OCI-LY1 (cell line): ENCODE results near the gene CCBE1.

Experiments used
- EZH2 ChIP-seq: fragments of 200-600 bp; sonication (generic), shearing (Covaris generic); IDR thresholded peaks from 2 replicates; pipeline ENCODE4 v1.8.0; 2017; ENCODE audit warnings: borderline replicate concordance, mixed run types, mild to moderate bottlenecking, antibody characterized with exemption, low read length, moderate library complexity, mixed read lengths
- TF ChIP-seq, protein P1 (sequence below): fragments of 200-600 bp; sonication (generic), shearing (Covaris generic); IDR thresholded peaks from 2 replicates; pipeline ENCODE4 v1.5.1; 2017; ENCODE audit warnings: mild to moderate bottlenecking, antibody characterized with exemption, low read length, moderate library complexity, mixed read lengths

DNA sequence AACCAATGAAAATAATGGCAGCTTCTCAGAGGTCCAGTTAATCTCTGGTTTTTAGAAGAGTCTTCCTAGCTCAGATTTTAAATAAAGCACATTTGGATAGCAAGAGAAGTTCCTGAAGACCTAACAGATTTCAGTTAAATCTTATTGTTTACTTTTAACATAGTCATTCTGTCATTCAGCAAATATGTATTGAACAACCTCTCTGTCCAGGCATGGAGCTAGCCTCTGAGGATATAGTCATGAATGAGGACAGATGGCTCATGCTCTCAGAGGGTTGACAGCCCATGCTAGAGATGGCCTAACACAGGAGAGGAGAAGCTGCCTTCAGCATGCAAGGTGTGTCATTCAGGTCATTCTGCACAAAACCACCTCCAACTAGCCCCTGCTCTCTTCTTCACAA lies 6.2 kb downstream of the CCBE1 start:
- TF ChIP-seq, protein P1, sequence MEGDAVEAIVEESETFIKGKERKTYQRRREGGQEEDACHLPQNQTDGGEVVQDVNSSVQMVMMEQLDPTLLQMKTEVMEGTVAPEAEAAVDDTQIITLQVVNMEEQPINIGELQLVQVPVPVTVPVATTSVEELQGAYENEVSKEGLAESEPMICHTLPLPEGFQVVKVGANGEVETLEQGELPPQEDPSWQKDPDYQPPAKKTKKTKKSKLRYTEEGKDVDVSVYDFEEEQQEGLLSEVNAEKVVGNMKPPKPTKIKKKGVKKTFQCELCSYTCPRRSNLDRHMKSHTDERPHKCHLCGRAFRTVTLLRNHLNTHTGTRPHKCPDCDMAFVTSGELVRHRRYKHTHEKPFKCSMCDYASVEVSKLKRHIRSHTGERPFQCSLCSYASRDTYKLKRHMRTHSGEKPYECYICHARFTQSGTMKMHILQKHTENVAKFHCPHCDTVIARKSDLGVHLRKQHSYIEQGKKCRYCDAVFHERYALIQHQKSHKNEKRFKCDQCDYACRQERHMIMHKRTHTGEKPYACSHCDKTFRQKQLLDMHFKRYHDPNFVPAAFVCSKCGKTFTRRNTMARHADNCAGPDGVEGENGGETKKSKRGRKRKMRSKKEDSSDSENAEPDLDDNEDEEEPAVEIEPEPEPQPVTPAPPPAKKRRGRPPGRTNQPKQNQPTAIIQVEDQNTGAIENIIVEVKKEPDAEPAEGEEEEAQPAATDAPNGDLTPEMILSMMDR, result no peak
- TF ChIP-seq EZH2, result no peak
